ENCODE results near the gene RPS6KB2.
"Not testable (repeated sequence)": the region's sequence is repeated elsewhere in the genome, so short reads cannot be mapped to it uniquely, and the experiment has no call there.

- TF ChIP-seq, protein P1, sequence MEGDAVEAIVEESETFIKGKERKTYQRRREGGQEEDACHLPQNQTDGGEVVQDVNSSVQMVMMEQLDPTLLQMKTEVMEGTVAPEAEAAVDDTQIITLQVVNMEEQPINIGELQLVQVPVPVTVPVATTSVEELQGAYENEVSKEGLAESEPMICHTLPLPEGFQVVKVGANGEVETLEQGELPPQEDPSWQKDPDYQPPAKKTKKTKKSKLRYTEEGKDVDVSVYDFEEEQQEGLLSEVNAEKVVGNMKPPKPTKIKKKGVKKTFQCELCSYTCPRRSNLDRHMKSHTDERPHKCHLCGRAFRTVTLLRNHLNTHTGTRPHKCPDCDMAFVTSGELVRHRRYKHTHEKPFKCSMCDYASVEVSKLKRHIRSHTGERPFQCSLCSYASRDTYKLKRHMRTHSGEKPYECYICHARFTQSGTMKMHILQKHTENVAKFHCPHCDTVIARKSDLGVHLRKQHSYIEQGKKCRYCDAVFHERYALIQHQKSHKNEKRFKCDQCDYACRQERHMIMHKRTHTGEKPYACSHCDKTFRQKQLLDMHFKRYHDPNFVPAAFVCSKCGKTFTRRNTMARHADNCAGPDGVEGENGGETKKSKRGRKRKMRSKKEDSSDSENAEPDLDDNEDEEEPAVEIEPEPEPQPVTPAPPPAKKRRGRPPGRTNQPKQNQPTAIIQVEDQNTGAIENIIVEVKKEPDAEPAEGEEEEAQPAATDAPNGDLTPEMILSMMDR (IDR thresholded peaks at IDR 0.05) = not testable (repeated sequence)
- not testable (repeated sequence) for TF ChIP-seq EP300 (IDR thresholded peaks at IDR 0.05)
These were observed 49.2 kb downstream of the RPS6KB2 start for GRCh38 chr11:67477344-67478050.
